ENCODE measurements around the gene KIF1A.

KIF1A gene

GRCh38 chr2:240817496-240818292 is 2.3 kb downstream of the KIF1A start:
- no peak for DNase-seq

GRCh38 chr2:240816584-240817495 is 3.2 kb downstream of the KIF1A start:
- no peak for DNase-seq

GRCh38 chr2:240815761-240816583 is 4.0 kb downstream of the KIF1A start:
- DNase-seq = no peak

- DNase-seq = no peak
Measured at GRCh38 chr2:240814946-240815760, 4.9 kb downstream of the KIF1A start.

GRCh38 chr2:240814280-240814679 is 5.7 kb downstream of the KIF1A start:
- DNase-seq = no peak

- no peak for DNase-seq
Measured at GRCh38 chr2:240813231-240813921, 6.6 kb downstream of the KIF1A start.

GRCh38 chr2:240812721-240813120 is 7.3 kb downstream of the KIF1A start:
- no peak for DNase-seq

- no peak for DNase-seq
Measured at GRCh38 chr2:240812301-240812680, 7.7 kb downstream of the KIF1A start.

GRCh38 chr2:240811346-240812300 is 8.4 kb downstream of the KIF1A start:
- DNase-seq = no peak

- no peak for DNase-seq
Measured at GRCh38 chr2:240810621-240811020, 9.4 kb downstream of the KIF1A start.

- no peak for DNase-seq
Measured at GRCh38 chr2:240810199-240810598, 9.8 kb downstream of the KIF1A start.

- no peak for DNase-seq
Measured at GRCh38 chr2:240809276-240809675, 10.7 kb downstream of the KIF1A start.

- DNase-seq = no peak
Measured at GRCh38 chr2:240806459-240806858, 13.6 kb downstream of the KIF1A start.

- no peak for DNase-seq
Measured at GRCh38 chr2:240806006-240806405, 14.0 kb downstream of the KIF1A start.

- no peak for DNase-seq
Measured at GRCh38 chr2:240803191-240803590, 16.8 kb downstream of the KIF1A start.

GRCh38 chr2:240799033-240799820 is 20.8 kb downstream of the KIF1A start:
- DNase-seq = no peak

- no peak for DNase-seq
Measured at GRCh38 chr2:240798327-240798905, 21.6 kb downstream of the KIF1A start.

GRCh38 chr2:240797914-240798313 is 22.1 kb downstream of the KIF1A start:
- DNase-seq = no peak

GRCh38 chr2:240797500-240797895 is 22.5 kb downstream of the KIF1A start:
- no peak for DNase-seq

All from activated CD4-positive, CD25-positive, alpha-beta regulatory T cell (primary cell).